ENCODE data around the gene WDR38.
"Not testable (repeated sequence)": the region's sequence is repeated elsewhere in the genome, so short reads cannot be mapped to it uniquely, and the experiment has no call there.

WDR38 gene

DNA sequence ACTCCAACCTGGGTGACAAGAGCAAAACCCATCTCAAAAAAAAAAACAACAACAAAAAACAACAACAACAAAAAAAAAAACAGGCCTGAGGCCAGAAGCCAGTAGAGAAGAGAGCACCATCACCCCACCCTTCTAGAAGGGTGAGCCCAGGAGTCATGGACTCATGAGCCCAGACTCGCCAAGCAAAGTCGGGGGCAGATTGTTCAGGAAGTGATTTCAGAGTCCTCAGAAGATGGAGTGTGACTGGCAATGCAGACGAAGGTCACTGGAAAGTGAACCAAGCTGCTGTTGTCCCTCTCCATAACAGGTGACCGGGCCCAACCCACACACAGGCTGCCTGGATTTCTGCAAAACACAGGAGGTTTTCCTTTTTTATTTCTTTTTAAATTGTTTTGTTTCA, 9.0 kb upstream of the WDR38 start:
- Histone ChIP-seq H3K27me3 (ENCODE audit: insufficient read depth, insufficient read length) (no peaks in the 10 kb centered on the region), H3K36me3 (ENCODE audit: insufficient read depth, insufficient read length, low read length) (no peaks in the 10 kb centered on the region), H3K4me1 (ENCODE audit: insufficient read depth, insufficient read length) (peaks cover 8% of the 10 kb centered on the region), H3K9ac (ENCODE audit: insufficient read length, low read depth) (no peak overlapping the region), H3K4me3 (ENCODE audit: insufficient read length, low read depth) (no peak overlapping the region), H3K9me3 (ENCODE audit: insufficient read depth, low read length) (no peaks in the 10 kb centered on the region)
- no peak for DNase-seq (ENCODE audit: low read depth, low spot score)
- TF ChIP-seq YY1 (IDR thresholded peaks at IDR 0.05; ENCODE audit: insufficient read depth, insufficient read length): no peak
- TF ChIP-seq SUZ12 (IDR thresholded peaks at IDR 0.05; ENCODE audit: extremely low read depth, insufficient read depth, insufficient read length): no peak
- no peak for TF ChIP-seq ZNF274 (IDR thresholded peaks at IDR 0.05; ENCODE audit: low read depth, low read length)

DNA sequence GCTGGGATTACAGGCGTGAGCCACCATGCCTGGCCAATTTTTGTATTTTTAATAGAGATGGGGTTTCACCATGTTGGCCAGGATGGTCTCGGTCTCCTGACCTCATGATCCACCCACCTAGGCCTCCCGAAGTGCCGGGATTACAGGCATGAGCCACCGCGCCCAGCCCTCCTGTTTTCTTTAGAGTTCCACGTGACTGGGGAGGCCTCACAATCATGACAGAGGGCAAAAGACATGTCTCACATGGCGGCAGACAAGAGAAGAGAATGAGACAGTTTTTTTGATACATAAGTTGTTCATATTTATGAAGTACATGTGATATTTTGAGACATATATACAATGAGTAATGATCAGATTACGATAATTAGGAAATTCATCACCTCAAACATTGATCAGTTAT, 6.8 kb upstream of the WDR38 start:
- H3K27me3 ChIP-seq (ENCODE audit: insufficient read depth, insufficient read length); H3K9me3 ChIP-seq (ENCODE audit: insufficient read depth, low read length); DNase-seq (ENCODE audit: low read depth, low spot score); H3K9ac ChIP-seq (ENCODE audit: insufficient read length, low read depth); H3K4me3 ChIP-seq (ENCODE audit: insufficient read length, low read depth); H3K4me1 ChIP-seq (ENCODE audit: insufficient read depth, insufficient read length); H3K36me3 ChIP-seq (ENCODE audit: insufficient read depth, insufficient read length, low read length): not testable (repeated sequence)

DNA sequence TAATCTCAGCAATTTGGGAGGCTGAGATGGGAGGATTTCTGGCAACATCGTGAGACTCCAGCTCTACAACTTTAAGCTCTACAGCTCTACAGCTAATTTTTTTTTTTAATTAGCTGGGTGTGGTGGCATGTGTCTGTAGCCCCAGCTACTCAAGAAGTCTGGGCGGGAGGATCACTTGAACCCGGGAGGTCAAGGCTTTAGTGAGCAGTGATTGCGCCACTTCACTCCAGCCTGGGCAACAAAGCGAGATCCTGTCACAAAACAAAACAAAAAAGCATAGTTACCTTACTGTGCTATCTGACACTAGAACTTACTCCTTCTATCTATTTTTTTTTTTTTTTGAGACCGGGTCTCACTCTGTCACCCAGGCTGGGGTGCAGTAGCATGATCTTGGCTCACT, 6.3 kb upstream of the WDR38 start:
- H3K27me3 ChIP-seq (ENCODE audit: insufficient read depth, insufficient read length): no peaks in the 10 kb centered on the region
- DNase-seq (ENCODE audit: low read depth, low spot score): no peak
- peaks cover 6% of the 10 kb centered on the region for H3K4me1 ChIP-seq (ENCODE audit: insufficient read depth, insufficient read length)
- no peaks in the 10 kb centered on the region for H3K9me3 ChIP-seq (ENCODE audit: insufficient read depth, low read length)
- no peaks in the 10 kb centered on the region for H3K36me3 ChIP-seq (ENCODE audit: insufficient read depth, insufficient read length, low read length)
- H3K9ac ChIP-seq (ENCODE audit: insufficient read length, low read depth): no peak overlapping the region
- TF ChIP-seq YY1 (IDR thresholded peaks at IDR 0.05; ENCODE audit: insufficient read depth, insufficient read length): no peak
- TF ChIP-seq ZNF274 (IDR thresholded peaks at IDR 0.05; ENCODE audit: low read depth, low read length): no peak
- TF ChIP-seq SUZ12 (IDR thresholded peaks at IDR 0.05; ENCODE audit: extremely low read depth, insufficient read depth, insufficient read length): no peak
- H3K4me3 ChIP-seq (ENCODE audit: insufficient read length, low read depth): no peak overlapping the region

DNA sequence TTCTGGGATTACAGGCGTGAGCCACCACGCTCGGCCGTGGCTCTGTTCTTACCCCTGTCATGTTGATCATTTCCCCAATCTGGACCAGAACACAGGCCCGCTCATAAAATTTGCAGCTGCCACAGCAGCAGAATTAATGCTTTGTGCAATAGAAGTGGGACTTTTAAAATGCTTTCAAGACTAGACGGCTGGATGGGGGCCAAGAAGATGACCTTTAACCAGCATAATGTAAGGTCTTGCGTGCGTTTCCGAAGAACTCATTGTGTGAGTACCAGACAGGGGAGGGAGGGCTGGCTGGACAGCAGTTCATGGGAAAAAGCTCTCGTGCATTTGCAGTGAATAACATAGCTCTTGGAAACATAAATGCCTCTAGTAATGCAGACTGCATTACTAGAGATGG, 3.5 kb upstream of the WDR38 start:
- DNase-seq (ENCODE audit: low read depth, low spot score): no peak
- H3K4me1 ChIP-seq (ENCODE audit: insufficient read depth, insufficient read length): peaks cover 11% of the 10 kb centered on the region
- H3K27me3 ChIP-seq (ENCODE audit: insufficient read depth, insufficient read length): no peaks in the 10 kb centered on the region
- H3K9me3 ChIP-seq (ENCODE audit: insufficient read depth, low read length): no peaks in the 10 kb centered on the region
- H3K9ac ChIP-seq (ENCODE audit: insufficient read length, low read depth): no peak overlapping the region
- TF ChIP-seq ZNF274 (IDR thresholded peaks at IDR 0.05; ENCODE audit: low read depth, low read length): no peak
- no peak for TF ChIP-seq SUZ12 (IDR thresholded peaks at IDR 0.05; ENCODE audit: extremely low read depth, insufficient read depth, insufficient read length)
- TF ChIP-seq YY1 (IDR thresholded peaks at IDR 0.05; ENCODE audit: insufficient read depth, insufficient read length): no peak
- H3K4me3 ChIP-seq (ENCODE audit: insufficient read length, low read depth): no peak overlapping the region
- H3K36me3 ChIP-seq (ENCODE audit: insufficient read depth, insufficient read length, low read length): no peaks in the 10 kb centered on the region

DNA sequence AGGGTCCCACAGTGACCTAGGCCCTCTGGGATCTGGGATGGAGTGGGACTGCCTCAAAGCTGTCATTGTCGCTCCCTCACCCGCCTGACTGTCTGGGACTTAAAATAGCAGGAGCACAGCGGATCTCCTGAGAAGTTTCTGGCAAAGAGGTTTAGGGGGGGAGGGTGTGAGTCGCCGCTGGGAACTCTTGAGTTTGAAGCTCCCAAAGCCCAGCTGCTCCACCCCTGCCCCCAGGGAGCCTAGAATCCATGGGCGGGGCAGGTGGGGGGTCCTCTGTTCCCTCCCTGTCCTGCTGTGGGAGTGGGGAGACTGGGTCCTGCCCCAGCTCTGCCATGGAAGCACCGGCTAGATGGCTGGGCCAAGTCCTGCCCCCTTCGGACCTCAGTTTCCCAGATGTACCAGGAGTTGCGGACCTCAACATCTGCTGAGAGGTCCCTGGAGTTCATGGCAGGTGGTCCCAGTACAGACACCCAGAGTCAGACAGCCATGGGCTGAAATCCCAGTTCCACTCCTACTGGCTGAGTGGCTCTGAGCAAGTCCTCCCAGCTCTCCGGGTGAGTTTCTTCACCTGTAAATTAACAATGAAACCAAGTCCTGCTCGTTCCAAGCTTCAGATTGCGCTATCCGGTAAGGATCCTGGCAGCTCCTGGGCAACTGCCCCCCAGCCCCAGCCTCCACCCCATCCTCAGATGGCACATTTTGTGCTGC, 985 bp upstream of the WDR38 start:
- no peaks in the 10 kb centered on the region for H3K9me3 ChIP-seq (ENCODE audit: insufficient read depth, low read length)
- peaks cover 22% of the 10 kb centered on the region for H3K4me1 ChIP-seq (ENCODE audit: insufficient read depth, insufficient read length)
- no peaks in the 10 kb centered on the region for H3K27me3 ChIP-seq (ENCODE audit: insufficient read depth, insufficient read length)
- DNase-seq (ENCODE audit: low read depth, low spot score): no peak
- TF ChIP-seq YY1 (IDR thresholded peaks at IDR 0.05; ENCODE audit: insufficient read depth, insufficient read length) (no peak), ZNF274 (IDR thresholded peaks at IDR 0.05; ENCODE audit: low read depth, low read length) (no peak), SUZ12 (IDR thresholded peaks at IDR 0.05; ENCODE audit: extremely low read depth, insufficient read depth, insufficient read length) (no peak)
- peaks cover 20% of the 10 kb centered on the region for H3K36me3 ChIP-seq (ENCODE audit: insufficient read depth, insufficient read length, low read length)
- peak overlapping the region; percentile 77 for H3K9ac ChIP-seq (ENCODE audit: insufficient read length, low read depth)
- H3K4me3 ChIP-seq (ENCODE audit: insufficient read length, low read depth): peak overlapping the region; percentile 40

DNA sequence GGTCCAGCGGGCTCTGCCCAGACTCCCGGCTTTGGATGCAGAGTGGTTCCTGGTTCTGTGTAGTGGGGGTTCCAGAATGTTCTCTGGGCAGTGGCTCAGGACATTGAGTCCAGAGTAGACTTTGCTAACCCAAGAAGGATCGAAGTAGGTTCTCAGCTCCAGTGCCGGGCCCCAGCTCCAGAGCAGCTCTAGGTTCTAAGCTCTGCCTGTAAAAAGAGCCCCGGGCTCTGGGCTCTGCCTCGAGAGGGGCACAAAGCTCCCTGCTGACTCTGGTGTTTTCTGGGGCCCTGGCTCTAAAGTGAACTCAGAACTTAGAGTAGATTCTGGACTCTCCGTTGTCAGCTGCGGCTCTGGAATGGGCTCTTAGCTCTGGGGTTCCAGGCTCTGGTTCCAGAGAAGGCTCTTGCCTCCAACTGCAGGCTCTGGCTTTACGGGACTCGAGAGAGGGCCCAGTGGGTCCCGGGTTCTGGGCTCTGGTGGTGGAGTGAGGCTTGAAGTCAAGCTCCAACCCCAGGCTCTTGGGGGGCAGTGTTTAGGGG, 414 bp downstream of the WDR38 start:
- H3K9ac ChIP-seq (ENCODE audit: insufficient read length, low read depth): peak overlapping the region; percentile 38
- no peaks in the 10 kb centered on the region for H3K9me3 ChIP-seq (ENCODE audit: insufficient read depth, low read length)
- no peak for DNase-seq (ENCODE audit: low read depth, low spot score)
- peaks cover 34% of the 10 kb centered on the region for H3K36me3 ChIP-seq (ENCODE audit: insufficient read depth, insufficient read length, low read length)
- H3K4me3 ChIP-seq (ENCODE audit: insufficient read length, low read depth): peak overlapping the region; percentile 40
- no peaks in the 10 kb centered on the region for H3K27me3 ChIP-seq (ENCODE audit: insufficient read depth, insufficient read length)
- TF ChIP-seq YY1 (IDR thresholded peaks at IDR 0.05; ENCODE audit: insufficient read depth, insufficient read length) (no peak), ZNF274 (IDR thresholded peaks at IDR 0.05; ENCODE audit: low read depth, low read length) (no peak), SUZ12 (IDR thresholded peaks at IDR 0.05; ENCODE audit: extremely low read depth, insufficient read depth, insufficient read length) (no peak)
- peaks cover 28% of the 10 kb centered on the region for H3K4me1 ChIP-seq (ENCODE audit: insufficient read depth, insufficient read length)

DNA sequence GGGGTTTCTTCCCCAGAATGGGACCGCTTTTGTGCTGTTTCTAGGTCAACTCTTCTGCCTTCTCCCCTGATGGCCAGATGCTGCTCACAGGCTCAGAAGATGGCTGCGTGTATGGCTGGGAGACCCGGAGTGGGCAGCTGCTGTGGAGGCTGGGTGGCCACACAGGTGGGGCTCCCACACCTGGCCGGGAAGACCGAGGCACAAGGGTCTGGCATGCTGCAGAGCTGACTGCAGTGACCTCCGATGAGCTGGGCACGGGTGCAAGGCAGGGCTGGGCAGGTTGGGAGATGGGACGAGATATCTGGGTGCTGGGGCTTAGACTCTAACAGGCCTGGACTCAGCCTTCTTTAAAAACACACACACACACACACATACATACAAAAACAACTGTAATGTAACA, 901 bp downstream of the WDR38 start:
- Histone ChIP-seq H3K9me3 (ENCODE audit: insufficient read depth, low read length) (no peaks in the 10 kb centered on the region), H3K9ac (ENCODE audit: insufficient read length, low read depth) (peak overlapping the region; percentile 12), H3K36me3 (ENCODE audit: insufficient read depth, insufficient read length, low read length) (peaks cover 38% of the 10 kb centered on the region), H3K4me3 (ENCODE audit: insufficient read length, low read depth) (no peak overlapping the region), H3K4me1 (ENCODE audit: insufficient read depth, insufficient read length) (peaks cover 30% of the 10 kb centered on the region), H3K27me3 (ENCODE audit: insufficient read depth, insufficient read length) (no peaks in the 10 kb centered on the region)
- DNase-seq (ENCODE audit: low read depth, low spot score): no peak
- TF ChIP-seq SUZ12 (IDR thresholded peaks at IDR 0.05; ENCODE audit: extremely low read depth, insufficient read depth, insufficient read length) (no peak), ZNF274 (IDR thresholded peaks at IDR 0.05; ENCODE audit: low read depth, low read length) (no peak), YY1 (IDR thresholded peaks at IDR 0.05; ENCODE audit: insufficient read depth, insufficient read length) (no peak)
